ENCODE results near the gene CDH12.

CDH12 gene

DNA sequence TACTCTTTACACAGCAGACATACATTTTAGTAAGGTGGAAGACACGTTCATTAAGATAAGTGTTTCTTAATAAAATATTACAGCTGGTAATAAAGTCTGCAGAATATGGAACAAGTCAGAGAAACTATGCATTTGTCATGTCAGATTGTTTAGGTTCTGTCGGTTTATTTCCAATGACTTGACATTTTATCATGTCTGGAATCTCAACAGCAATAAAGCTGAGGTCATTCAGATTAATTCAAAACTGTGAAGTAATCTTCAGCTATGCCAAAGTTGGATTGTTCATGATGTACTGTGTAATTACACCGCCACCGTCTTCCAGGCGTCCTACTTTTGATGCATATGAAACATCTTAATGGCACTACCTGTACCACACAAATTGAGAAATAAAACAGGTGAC is 1032.6 kb downstream of the CDH12 start:
- DNase-seq (ENCODE audit: low spot score): no peak

DNA sequence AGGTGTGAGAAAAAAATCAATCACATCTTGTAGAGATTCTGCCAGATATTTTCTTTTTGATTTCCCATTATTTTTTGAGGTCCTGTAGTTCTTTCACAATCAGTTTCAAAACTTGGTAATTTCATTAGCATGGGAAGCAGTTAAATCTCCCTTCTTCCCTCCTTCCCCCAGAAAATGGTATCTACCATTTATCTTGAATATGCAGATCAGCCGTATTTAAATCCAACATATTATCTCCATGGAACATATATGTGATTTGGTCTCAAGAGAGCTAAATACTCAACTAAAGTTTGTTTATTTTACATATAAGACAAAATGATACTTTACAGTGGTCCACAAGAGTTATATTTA is 1034.8 kb downstream of the CDH12 start:
- no peak for DNase-seq (ENCODE audit: low spot score)

DNA sequence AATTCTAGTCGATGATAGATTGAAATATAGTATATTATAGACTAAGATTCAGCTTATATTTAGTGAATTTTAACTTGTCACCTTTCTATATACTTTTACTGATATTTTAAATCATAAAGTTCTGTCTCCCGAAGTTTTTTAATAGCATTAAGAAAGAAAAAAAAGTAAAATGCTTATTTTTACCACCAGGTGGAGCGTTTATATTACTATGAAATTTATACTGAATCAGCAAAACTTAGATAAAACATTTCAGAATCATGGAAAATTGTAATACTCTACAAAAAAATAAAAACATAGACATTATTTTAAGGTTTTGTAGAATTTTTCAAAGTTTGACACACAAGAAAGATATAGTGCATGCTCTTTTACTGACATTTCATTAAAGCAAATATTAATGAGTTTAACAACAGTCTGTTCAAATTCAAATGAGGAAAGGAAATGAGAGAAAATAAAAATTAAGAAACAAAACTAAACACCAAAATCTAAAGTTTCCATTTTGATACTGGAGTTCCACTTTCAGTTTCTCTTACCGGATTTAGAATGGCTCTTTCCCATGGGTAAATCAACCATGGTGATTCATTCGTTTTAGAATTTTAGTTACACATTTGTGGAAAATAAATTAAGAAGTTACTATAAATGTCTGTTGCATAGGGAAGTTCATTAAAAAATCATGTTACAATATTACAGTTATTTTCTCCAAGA is 1035.3 kb downstream of the CDH12 start:
- no peak for DNase-seq (ENCODE audit: low spot score)

DNA sequence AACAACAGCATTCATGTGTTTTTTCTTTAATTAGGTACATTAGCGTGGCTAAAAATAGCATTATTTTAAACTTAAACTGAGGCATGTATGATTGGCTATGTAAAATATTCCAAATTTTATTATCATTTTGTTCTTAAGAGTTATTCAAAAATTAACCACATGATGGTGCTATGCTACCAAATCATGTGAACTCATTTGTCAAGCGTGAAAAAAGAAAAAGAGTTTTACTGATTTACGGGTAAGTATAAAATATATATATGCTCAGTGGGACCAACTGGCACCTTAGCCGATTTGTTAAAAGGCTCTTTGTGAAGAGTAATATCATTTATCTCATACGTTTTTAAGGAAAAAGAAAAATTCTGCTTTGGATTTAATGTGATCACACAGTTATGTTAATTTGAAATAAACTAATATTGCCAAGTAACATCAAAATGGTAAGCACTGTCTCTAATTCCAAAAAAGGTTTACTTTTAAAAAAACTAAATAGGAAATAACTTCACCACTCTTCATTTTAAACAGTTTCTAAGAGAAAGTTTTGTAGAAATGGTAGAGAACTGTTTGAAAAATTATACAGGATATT is 1042.3 kb downstream of the CDH12 start:
- DNase-seq (ENCODE audit: low spot score): no peak

DNA sequence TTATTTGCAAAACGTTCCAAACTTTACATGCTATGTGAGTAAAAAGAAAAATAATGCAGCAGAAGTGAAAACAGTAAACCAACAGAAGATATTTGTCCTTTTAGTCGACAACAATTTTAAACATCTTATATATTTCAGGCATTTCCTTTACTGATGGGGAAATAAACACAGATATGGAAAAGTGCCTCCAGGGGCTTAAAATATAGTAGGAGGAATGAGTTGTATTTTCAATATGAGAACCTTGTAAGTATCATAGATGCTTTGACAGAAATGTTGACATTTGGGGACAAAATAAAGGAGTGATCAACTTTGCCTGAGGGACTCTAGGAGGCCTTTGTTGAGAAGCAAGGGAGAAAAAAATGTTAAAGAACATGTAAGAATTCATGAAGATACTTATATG is 1043.5 kb downstream of the CDH12 start:
- DNase-seq (ENCODE audit: low spot score): no peak

DNA sequence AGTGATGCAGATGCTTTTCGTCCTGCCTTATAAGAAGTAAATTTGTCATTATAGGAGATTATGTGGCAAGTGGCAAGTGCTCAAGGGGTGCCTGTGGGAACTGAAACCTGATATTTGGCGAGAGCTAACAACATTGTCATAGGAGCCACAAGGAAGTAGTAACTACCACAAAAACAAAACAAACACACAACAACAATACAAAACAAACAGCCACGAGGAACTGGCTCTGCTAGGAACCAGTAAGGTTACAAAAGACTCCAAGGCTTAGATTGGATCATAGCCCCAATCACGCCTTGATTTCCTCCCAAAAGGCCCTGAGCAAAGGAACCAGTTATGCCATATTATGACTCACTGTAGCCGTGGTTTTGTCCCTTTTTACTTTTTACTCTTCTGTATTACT is 1045.2 kb downstream of the CDH12 start:
- no peak for DNase-seq (ENCODE audit: low spot score)

DNA sequence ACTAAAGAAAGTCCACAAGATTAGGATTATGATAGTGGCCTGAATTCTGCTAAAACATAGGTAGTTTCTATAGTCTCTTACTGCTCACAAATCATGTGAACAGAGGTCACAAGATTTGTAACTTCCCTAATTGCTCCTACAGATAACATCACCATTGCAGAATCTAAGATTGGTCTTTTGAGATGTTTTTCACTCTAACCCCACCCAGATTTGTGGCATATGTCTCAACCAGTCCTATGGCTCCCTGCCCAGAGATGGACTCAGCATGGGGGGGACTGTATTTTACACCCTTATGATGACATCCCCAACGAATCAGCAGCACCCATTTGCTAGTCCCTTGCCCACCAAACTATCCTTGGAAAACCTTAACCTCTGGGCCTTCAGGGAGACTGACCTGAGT is 1046.2 kb downstream of the CDH12 start:
- no peak for DNase-seq (ENCODE audit: low spot score)

DNA sequence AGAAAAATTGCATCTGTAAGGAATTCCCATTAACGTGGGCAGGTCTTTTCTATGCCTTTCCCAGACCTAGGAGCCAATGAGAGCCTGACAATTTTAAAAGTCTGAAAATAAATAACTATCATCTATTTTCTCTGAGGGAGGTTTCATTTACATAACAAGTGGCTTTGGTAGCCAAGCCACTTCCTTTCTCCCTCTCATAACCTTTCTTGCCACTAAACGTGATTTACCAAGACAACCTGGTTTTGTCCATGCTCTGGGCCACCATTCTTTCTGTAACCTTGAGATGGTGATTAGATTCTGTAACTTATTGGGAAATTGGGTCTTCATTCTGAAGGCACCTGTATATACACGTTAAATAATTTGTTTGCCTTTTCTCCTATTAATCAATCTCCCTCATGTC is 1046.9 kb downstream of the CDH12 start:
- DNase-seq (ENCODE audit: low spot score): no peak

DNA sequence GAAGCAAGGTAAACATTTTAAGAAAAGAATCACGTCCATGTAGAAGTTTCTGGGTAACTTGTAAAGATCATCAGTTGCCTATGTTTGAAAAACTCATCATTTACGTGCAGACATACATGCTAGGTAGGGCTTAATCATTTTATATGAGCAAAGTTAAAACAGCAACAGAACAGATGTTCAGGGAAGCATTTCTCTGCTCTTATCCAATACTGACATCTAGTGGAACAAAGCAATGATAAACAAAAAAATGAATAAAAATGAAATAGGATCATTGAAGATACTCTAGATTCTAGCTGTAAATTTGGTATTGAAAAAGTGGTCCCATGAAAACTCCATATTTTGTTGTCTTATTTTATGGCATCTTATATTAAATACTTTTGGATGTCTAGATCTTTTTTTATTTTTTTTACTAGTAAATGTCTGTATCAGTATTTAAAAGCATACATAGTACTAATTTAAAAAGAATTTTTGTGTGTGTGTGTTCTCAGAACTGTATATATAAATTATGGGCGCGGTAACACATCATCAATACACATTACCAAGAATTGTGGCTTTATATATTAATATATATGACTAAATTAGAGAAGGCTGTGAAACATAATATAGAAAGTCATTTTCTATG is 1050.2 kb downstream of the CDH12 start:
- DNase-seq (ENCODE audit: low spot score): no peak

DNA sequence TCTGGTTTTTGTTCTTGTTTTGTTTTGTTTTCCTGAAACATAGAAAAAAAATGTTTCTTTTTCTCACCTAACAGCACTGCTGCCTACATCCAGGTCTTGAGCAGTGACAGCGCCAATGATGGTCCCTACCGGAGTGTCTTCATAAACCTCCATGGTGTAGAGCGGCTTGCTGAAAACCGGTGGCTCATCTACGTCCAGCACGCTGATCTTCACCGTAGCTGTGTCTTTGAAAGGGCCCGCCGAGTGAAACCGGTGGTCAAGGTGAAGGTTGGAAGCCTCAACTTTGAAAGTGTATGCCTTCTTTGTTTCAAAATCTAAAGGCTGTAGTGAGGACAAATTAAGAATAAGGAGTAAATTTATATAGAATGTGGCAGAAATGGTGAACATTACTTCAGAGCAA is 1051.0 kb downstream of the CDH12 start:
- no peak for DNase-seq (ENCODE audit: low spot score)

GRCh38 chr5:21792748-21793147 is 1060.4 kb downstream of the CDH12 start:
- no peak for DNase-seq (ENCODE audit: low spot score)

DNA sequence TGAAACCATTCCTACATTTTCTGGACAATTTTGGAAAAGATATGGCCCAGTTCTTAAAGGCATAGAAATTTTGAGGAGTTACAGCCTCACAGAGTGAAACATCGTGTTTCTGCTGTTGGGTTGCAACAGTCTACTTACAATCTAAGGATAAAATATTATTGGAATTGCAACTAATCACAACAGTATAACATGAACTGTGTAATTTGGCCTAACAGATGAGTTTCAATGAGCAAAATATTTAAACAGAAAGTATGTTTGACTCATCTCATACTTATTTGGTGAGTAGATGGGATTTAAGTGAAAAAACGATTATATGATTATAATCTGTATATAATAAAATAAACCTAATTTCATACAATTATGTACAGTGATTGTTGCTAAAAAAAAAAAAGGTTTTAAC is 1061.8 kb downstream of the CDH12 start:
- DNase-seq (ENCODE audit: low spot score): no peak

DNA sequence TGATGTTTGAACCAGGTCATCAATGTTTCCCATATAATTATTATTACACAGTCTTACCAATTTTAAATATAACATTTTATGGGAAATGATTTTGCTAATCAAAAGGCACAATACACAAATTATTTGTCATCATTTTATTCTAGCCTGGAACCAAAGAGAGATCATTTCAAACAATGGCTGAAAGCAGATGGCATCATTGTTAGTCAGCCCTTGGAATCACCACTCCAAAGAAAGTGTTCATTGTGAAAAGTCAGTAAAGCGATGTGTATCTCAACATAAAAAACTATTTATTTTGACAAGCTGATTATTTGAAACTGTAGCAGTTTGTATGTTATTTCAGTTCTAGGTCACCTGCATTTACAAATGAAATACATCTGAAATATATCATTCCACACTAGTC is 1068.7 kb downstream of the CDH12 start:
- DNase-seq (ENCODE audit: low spot score): no peak

GRCh38 chr5:21783074-21783679 is 1070.0 kb downstream of the CDH12 start:
- DNase-seq (ENCODE audit: low spot score): no peak

DNA sequence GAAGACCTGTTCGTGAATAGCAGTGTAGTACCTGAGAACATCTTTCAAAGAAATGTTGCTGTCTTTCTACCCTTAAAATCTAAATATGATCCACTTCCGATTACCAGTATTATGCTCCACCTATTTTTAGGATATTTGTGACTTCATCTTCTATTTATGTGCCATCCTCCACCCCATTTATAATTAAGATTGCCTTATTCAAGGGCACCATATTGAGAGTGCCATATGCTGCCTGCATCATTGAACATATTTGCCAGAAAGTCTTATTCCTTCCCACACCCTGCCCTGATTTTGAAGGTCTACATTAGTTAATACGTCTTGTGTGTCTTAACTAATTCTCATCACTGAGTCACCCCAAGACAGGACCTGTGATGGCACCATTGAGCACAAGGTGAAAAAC is 1076.7 kb downstream of the CDH12 start:
- no peak for DNase-seq (ENCODE audit: low spot score)

DNA sequence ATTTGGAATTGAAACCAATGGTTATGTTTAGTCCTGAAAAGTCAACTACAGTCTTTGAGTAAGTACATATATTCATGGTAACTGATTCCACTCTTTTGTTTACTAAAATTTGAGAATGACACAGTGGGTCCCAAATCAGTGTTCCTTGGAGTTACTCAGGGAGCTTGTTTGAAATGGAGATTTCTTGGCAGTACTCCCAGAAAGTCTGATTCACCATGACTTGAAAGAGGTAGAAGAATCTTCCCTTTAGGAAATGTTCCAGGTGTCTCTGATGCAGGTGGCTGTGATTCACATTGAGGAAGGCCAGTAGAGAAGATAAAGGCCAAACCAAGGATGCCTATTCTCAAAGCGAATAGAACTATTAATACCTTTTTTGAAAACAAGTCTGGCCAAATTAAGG is 1078.3 kb downstream of the CDH12 start:
- no peak for DNase-seq (ENCODE audit: low spot score)

- DNase-seq (ENCODE audit: low spot score): no peak
These were observed 1078.9 kb downstream of the CDH12 start for GRCh38 chr5:21774281-21774680.

- no peak for DNase-seq (ENCODE audit: low spot score)
These were observed 1079.7 kb downstream of the CDH12 start for GRCh38 chr5:21773456-21773855.

DNA sequence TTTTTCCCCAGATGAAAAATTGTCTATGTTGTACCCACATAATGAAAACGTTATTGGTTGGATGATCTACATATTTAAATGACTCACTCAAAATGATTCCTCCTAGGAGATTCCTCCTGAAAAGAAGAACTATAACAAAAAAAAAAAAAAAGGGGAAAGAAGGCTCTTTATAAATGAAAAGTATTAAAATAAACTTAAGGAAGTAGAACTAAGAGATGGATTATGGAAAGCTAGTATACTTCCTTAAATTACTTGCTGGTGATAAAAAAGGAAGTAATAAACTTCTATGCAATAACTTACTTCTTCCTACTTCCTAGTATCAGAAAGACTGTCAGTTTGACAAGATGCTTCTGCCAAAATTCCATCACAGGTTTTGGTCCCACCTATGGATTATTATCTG is 1087.7 kb downstream of the CDH12 start:
- DNase-seq (ENCODE audit: low spot score): no peak

- DNase-seq (ENCODE audit: low spot score): no peak
These were observed 1114.0 kb downstream of the CDH12 start for GRCh38 chr5:21739096-21739495.

- DNase-seq (ENCODE audit: low spot score): no peak
These were observed 1129.6 kb downstream of the CDH12 start for GRCh38 chr5:21723500-21723899.

DNA sequence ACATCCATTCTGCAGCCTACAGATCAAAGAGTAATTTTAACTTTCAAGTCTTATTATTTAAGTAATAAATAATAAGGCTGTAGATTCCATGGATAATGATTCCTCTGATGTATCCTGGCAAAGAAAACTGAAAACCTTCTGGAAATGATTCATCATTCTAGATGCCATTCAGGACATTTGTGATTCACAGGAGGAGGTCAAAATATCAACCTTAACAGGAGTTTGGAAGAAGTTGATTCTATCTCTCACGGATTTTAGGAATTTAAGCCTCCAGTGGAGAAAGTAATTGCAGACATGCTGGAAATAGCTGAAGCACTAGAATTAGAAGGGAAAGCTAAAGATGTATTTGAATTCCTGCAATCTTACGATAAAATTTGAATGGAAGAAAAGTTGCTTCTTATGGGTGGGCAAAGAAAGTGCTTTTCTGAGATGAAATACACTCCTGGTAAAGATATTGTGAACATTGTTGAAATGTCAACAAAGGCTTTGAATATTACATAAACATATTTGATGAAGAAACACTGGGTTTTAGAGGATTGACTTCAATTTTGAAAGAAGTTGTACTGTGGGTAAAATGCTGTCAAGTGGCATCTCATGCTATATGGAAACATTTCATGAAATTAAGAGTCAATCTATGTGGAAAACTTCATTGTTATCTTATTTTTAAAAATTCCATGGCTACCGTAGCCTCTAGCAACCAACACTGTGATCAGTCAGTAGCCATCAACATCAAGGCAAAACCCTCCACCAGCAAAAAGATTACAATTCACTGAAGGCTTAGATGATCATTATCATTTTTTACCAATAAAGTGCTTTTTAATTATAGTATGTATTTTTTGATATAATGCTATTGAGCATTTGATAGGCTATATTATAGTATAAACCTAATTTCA is 1141.0 kb downstream of the CDH12 start:
- no peak for DNase-seq (ENCODE audit: low spot score)

Measured in left forelimb (tissue), 1 donor.